Esophagus squamous epithelium (tissue), 4 donors: ENCODE results near the gene LRRC47.

ENCODE experiments used
- POLR2A ChIP-seq, 4 donors: fragments of 450-650 bp; IDR thresholded peaks; one replicate each; pipeline ENCODE4 v1.6.1; 2017; ENCODE audit warnings: antibody characterized with exemption in 4 of 4, mild to moderate bottlenecking in 4 of 4, moderate library complexity in 3 of 4
- TF ChIP-seq, protein P1 (sequence below), 6 experiments: fragments of 450-650 bp in 4 of 6; fragments of 200-600 bp in 2 of 6; sonication (generic) in 2 of 6; IDR thresholded peaks; one replicate each; pipeline ENCODE4 v1.5.1; 2016 to 2019; ENCODE audit warnings: antibody characterized with exemption in 6 of 6, mild to moderate bottlenecking in 4 of 6, moderate library complexity in 4 of 6

DNA sequence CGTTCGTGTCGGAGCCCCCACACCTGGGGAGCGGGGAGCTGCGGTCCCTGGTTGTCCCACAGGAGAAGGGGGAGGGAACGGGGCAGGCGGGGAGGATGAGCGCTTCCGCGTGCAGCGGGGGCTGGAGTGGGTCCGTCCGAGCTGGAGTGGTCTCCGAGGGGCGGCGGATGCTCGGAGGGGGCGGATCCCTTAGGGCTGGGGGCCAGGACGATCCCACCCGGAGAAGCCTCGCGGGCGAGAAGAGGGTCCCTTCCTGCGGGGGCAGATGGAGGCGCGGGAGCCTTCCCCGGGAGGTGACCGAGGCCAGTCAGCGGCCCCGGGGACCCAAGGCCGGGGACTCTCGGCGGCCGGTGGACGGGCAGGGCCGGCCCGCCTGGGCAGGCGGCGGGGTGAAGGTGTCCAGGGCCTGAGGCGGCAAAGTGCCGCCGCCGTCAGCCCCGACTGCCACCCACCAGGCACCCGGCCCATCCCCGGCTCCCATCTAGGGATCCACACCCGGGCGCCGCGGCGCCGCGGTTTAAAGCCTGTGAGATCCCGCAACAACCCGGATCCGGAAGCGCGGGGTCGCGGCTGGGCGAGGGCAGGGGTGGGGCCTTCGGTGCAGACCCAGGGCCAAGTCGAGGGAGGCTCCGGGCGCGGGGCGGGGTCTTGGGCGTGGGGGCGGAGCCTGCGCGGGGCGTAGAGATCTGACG, 49.3 kb downstream of the LRRC47 start:
- TF ChIP-seq, protein P1, sequence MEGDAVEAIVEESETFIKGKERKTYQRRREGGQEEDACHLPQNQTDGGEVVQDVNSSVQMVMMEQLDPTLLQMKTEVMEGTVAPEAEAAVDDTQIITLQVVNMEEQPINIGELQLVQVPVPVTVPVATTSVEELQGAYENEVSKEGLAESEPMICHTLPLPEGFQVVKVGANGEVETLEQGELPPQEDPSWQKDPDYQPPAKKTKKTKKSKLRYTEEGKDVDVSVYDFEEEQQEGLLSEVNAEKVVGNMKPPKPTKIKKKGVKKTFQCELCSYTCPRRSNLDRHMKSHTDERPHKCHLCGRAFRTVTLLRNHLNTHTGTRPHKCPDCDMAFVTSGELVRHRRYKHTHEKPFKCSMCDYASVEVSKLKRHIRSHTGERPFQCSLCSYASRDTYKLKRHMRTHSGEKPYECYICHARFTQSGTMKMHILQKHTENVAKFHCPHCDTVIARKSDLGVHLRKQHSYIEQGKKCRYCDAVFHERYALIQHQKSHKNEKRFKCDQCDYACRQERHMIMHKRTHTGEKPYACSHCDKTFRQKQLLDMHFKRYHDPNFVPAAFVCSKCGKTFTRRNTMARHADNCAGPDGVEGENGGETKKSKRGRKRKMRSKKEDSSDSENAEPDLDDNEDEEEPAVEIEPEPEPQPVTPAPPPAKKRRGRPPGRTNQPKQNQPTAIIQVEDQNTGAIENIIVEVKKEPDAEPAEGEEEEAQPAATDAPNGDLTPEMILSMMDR (IDR thresholded peaks at IDR 0.05), result no peak
- peak in 2 of 4 donors; percentile 41 to 58 for TF ChIP-seq POLR2A (IDR thresholded peaks at IDR 0.05)
